ENCODE measurements around the gene NLRP12.
"Not testable (repeated sequence)": the region's sequence is repeated elsewhere in the genome, so short reads cannot be mapped to it uniquely, and the experiment has no call there.

Gene NLRP12

GRCh38 chr19:53782698-53783097 lies 41.4 kb downstream of the NLRP12 start:
- no peak for DNase-seq (ENCODE audit: low read depth in 2 of 2, low spot score in 1 of 2)

GRCh38 chr19:53781332-53781731 lies 42.8 kb downstream of the NLRP12 start:
- not testable (repeated sequence) for DNase-seq (ENCODE audit: low read depth in 2 of 2, low spot score in 1 of 2)

- DNase-seq (ENCODE audit: low read depth in 2 of 2, low spot score in 1 of 2): no peak
Observed at GRCh38 chr19:53780506-53780905, 43.6 kb downstream of the NLRP12 start.

- DNase-seq (ENCODE audit: low read depth in 2 of 2, low spot score in 1 of 2): no peak
Observed at GRCh38 chr19:53775524-53775923, 48.6 kb downstream of the NLRP12 start.

GRCh38 chr19:53774491-53774890 lies 49.6 kb downstream of the NLRP12 start:
- not testable (repeated sequence) for DNase-seq (ENCODE audit: low read depth in 2 of 2, low spot score in 1 of 2)

- DNase-seq (ENCODE audit: low read depth in 2 of 2, low spot score in 1 of 2): no peak
Observed at GRCh38 chr19:53773999-53774398, 50.1 kb downstream of the NLRP12 start.

- peak; percentile 4 to 31 for DNase-seq (ENCODE audit: low read depth in 2 of 2, low spot score in 1 of 2)
Observed at GRCh38 chr19:53772943-53773342, 51.2 kb downstream of the NLRP12 start.

GRCh38 chr19:53771144-53771543 lies 53.0 kb downstream of the NLRP12 start:
- no peak for DNase-seq (ENCODE audit: low read depth in 2 of 2, low spot score in 1 of 2)

- DNase-seq (ENCODE audit: low read depth in 2 of 2, low spot score in 1 of 2): not testable (repeated sequence)
Observed at GRCh38 chr19:53769696-53770309, 54.3 kb downstream of the NLRP12 start.

GRCh38 chr19:53768401-53768800 lies 55.7 kb downstream of the NLRP12 start:
- DNase-seq (ENCODE audit: low read depth in 2 of 2, low spot score in 1 of 2): no peak

GRCh38 chr19:53758991-53759390 lies 65.1 kb downstream of the NLRP12 start:
- not testable (repeated sequence) for DNase-seq (ENCODE audit: low read depth in 2 of 2, low spot score in 1 of 2)
